ENCODE data around the gene TBX2. TPM values are rescaled to one million over a fixed set of nuclear protein-coding genes. Genes with fewer than 3 reads are reported as not detected.
A peak's percentile ranks its signal among the peaks of the same experiment; 100 is the strongest.
"Not testable (repeated sequence)": the region's sequence is repeated elsewhere in the genome, so short reads cannot be mapped to it uniquely, and the experiment has no call there.

Gene TBX2
- total RNA-seq, 2 experiments from 2014 or later = not detected

GRCh38 chr17:61440697-61441096 is 41.1 kb downstream of the TBX2 start:
- ATAC-seq (peak; percentile 58), DNase-seq (no peak)
- POLR2A ChIA-PET = no interaction called here
- Mint-ChIP-seq H3K4me3 (no peak overlapping the region), H3K27me3 (peaks cover 45% of the 10 kb centered on the region), H3K9me3 (peaks cover 12% of the 10 kb centered on the region), H3K4me1 (ENCODE audit: low read depth) (no peaks in the 10 kb centered on the region), H3K27ac (no peak overlapping the region), H3K36me3 (ENCODE audit: low read depth) (no peaks in the 10 kb centered on the region)
- intact Hi-C loops (cut with micrococcal nuclease) = no loop called here
- CTCF ChIA-PET = interaction anchor here (1.2 kb wide), 1 partner anchor 9 kb away, joined by 3 read pairs; no protein-coding TSS in a partner anchor
- TF ChIP-seq CTCF (IDR thresholded peaks at IDR 0.05) = no peak

- H3K4me3 Mint-ChIP-seq; DNase-seq; H3K27ac Mint-ChIP-seq; H3K4me1 Mint-ChIP-seq (ENCODE audit: low read depth); POLR2A ChIA-PET; ATAC-seq; intact Hi-C loops (cut with micrococcal nuclease); H3K36me3 Mint-ChIP-seq (ENCODE audit: low read depth): not testable (repeated sequence)
- Mint-ChIP-seq H3K9me3 (peaks cover 12% of the 10 kb centered on the region), H3K27me3 (peaks cover 40% of the 10 kb centered on the region)
- CTCF ChIA-PET = interaction anchor here (0.7 kb wide), 1 partner anchor 24 kb away, joined by 3 read pairs; no protein-coding TSS in a partner anchor
Measured at GRCh38 chr17:61441507-61441906, 41.9 kb downstream of the TBX2 start.

- intact Hi-C loops (cut with micrococcal nuclease) = no loop called here
- POLR2A ChIA-PET = no interaction called here
- no peak for ATAC-seq
Measured at GRCh38 chr17:61442136-61442775, 42.6 kb downstream of the TBX2 start.

GRCh38 chr17:61442878-61443474 is 43.3 kb downstream of the TBX2 start:
- H3K9me3 Mint-ChIP-seq = peaks cover 3% of the 10 kb centered on the region
- H3K4me3 Mint-ChIP-seq = no peak overlapping the region
- no peak for DNase-seq
- TF ChIP-seq CTCF (IDR thresholded peaks at IDR 0.05) = no peak
- POLR2A ChIA-PET = no interaction called here
- H3K27me3 Mint-ChIP-seq = peaks cover 37% of the 10 kb centered on the region
- H3K4me1 Mint-ChIP-seq (ENCODE audit: low read depth) = no peaks in the 10 kb centered on the region
- intact Hi-C loops (cut with micrococcal nuclease) = no loop called here
- H3K27ac Mint-ChIP-seq = no peak overlapping the region
- CTCF ChIA-PET = no interaction called here
- no peaks in the 10 kb centered on the region for H3K36me3 Mint-ChIP-seq (ENCODE audit: low read depth)
- ATAC-seq = no peak

More at GRCh38 chr17:61442136-61442775, 42.6 kb downstream of the TBX2 start:
- TF ChIP-seq CTCF (IDR thresholded peaks at IDR 0.05) = no peak
- no peaks in the 10 kb centered on the region for H3K36me3 Mint-ChIP-seq (ENCODE audit: low read depth)
- H3K27ac Mint-ChIP-seq = no peak overlapping the region
- no peak for DNase-seq
- peaks cover 8% of the 10 kb centered on the region for H3K9me3 Mint-ChIP-seq
- CTCF ChIA-PET = interaction anchor here (0.7 kb wide), 1 partner anchor 25 kb away, joined by 3 read pairs; no protein-coding TSS in a partner anchor
- H3K4me3 Mint-ChIP-seq = no peak overlapping the region
- H3K4me1 Mint-ChIP-seq (ENCODE audit: low read depth) = no peaks in the 10 kb centered on the region
- peaks cover 39% of the 10 kb centered on the region for H3K27me3 Mint-ChIP-seq

DNA sequence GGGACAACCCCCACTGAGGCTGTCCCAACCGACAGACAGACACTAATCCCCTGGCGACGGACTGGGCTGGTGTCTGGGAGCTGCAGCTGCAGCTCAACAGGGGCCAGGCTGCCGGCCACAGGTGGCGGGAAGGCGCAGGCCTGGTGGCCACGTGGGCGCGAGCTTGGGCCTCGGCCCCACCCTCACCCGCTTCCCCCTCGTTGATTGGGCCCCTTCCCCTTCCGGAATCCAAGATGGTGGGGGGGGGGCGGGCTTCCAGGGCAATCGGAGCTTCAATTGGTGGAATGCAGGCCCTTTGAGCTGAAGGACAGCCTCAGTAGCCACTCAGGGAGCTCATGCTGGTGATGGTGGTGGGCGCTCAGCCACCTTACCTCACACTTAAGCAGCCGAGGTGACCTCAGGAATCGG is 43.8 kb downstream of the TBX2 start:
- intact Hi-C loops (cut with micrococcal nuclease) = no loop called here
- POLR2A ChIA-PET = no interaction called here
- Mint-ChIP-seq H3K9me3 (peaks cover 2% of the 10 kb centered on the region), H3K4me1 (ENCODE audit: low read depth) (no peaks in the 10 kb centered on the region), H3K36me3 (ENCODE audit: low read depth) (no peaks in the 10 kb centered on the region), H3K27ac (no peak overlapping the region), H3K27me3 (peaks cover 39% of the 10 kb centered on the region), H3K4me3 (no peak overlapping the region)
- no peak for ATAC-seq
- CTCF ChIA-PET = no interaction called here
- TF ChIP-seq CTCF (IDR thresholded peaks at IDR 0.05) = no peak
- no peak for DNase-seq

Measured in activated CD8-positive, alpha-beta T cell treated with anti-CD3 and anti-CD28 coated beads for 36 hours (primary cell).